MCF 10A (cell line): Measurements from ENCODE around the gene FAM168B. TPM values are rescaled to one million over a fixed set of nuclear protein-coding genes. Genes with fewer than 3 reads are reported as not detected.

Experiments used
- BruUV-seq: library from RNA; stranded (reverse); fragments of 400-500 nt; replicated peaks from 2 replicates; lab custom pipeline; 2021; lab: Mats Ljungman, UMichigan
- CTCF ChIA-PET: fragments of 300-600 bp; sonication (Branson Sonifier 250); formaldehyde crosslinking; extraction: SDS; loops from one replicate; lab custom pipeline; 2021; ENCODE audit warnings: antibody characterized with exemption, inconsistent platforms; lab: Yijun Ruan, JAX
- POLR2A ChIA-PET: fragments of 300-600, 350-650 bp; sonication (Branson Sonifier 250); formaldehyde crosslinking; extraction: SDS; loops from one replicate; lab custom pipeline; 2020; ENCODE audit warnings: antibody characterized with exemption, inconsistent platforms; lab: Yijun Ruan, JAX
- DNase-seq: peaks from one replicate; pipeline ENCODE4 v3.0.0-alpha.2; 2018; ENCODE audit not compliant: unreplicated experiment
- H3K27ac Mint-ChIP-seq: one replicate; pipeline ENCODE4 v1.8.0; 2022; ENCODE audit warnings: mild to moderate bottlenecking, low read depth, mixed read lengths; ENCODE audit not compliant: unreplicated experiment
- H3K27me3 Mint-ChIP-seq: one replicate; pipeline ENCODE4 v1.8.0; 2022; ENCODE audit warnings: mixed read lengths; ENCODE audit not compliant: insufficient read depth, unreplicated experiment
- H3K36me3 Mint-ChIP-seq: one replicate; pipeline ENCODE4 v1.8.0; 2022; ENCODE audit warnings: mild to moderate bottlenecking, moderate library complexity, mixed read lengths; ENCODE audit not compliant: insufficient read depth, unreplicated experiment
- H3K4me1 Mint-ChIP-seq: one replicate; pipeline ENCODE4 v1.8.0; 2022; ENCODE audit warnings: mixed read lengths; ENCODE audit not compliant: insufficient read depth, unreplicated experiment
- H3K4me3 Mint-ChIP-seq: one replicate; pipeline ENCODE4 v1.8.0; 2022; ENCODE audit warnings: mild to moderate bottlenecking, moderate library complexity, mixed read lengths; ENCODE audit not compliant: unreplicated experiment
- H3K9me3 Mint-ChIP-seq: one replicate; pipeline ENCODE4 v1.8.0; 2022; ENCODE audit warnings: mixed read lengths; ENCODE audit not compliant: unreplicated experiment
- intact Hi-C: fragments of 100-400 bp; cut with micrococcal nuclease; formaldehyde crosslinking; loops from 2 replicates; pipeline ENCODE4 v1.14.1; 2022
- total RNA-seq: library from RNA; stranded (reverse); gene quantifications from 2 replicates; pipeline ENCODE4 v1.2.3, GENCODE V29; 2022
- TF ChIP-seq, protein P1 (sequence below): fragments of 200-600 bp; IDR thresholded peaks from one replicate; pipeline ENCODE4 v1.8.0; 2022; ENCODE audit warnings: antibody characterized with exemption, mild to moderate bottlenecking; ENCODE audit not compliant: unreplicated experiment

The FAM168B gene
- total RNA-seq, 1 experiment from 2014 or later, result 159 TPM

GRCh38 chr2:131041402-131042147 is 51.7 kb downstream of the FAM168B start:
- Mint-ChIP-seq H3K27ac (no peak overlapping the region), H3K4me3 (no peak overlapping the region), H3K4me1 (no peaks in the 10 kb centered on the region), H3K36me3 (peaks cover 22% of the 10 kb centered on the region), H3K9me3 (no peaks in the 10 kb centered on the region), H3K27me3 (no peaks in the 10 kb centered on the region)
- ChIA-PET POLR2A (interaction anchor here (1.1 kb wide), 1 partner anchor 9 kb away, joined by 4 read pairs; no protein-coding TSS in a partner anchor), CTCF (interaction anchor here (0.5 to 1.1 kb wide), 2 partner anchors 22 to 243 kb away, joined by 3 to 4 read pairs; no protein-coding TSS in a partner anchor)
- TF ChIP-seq, protein P1, sequence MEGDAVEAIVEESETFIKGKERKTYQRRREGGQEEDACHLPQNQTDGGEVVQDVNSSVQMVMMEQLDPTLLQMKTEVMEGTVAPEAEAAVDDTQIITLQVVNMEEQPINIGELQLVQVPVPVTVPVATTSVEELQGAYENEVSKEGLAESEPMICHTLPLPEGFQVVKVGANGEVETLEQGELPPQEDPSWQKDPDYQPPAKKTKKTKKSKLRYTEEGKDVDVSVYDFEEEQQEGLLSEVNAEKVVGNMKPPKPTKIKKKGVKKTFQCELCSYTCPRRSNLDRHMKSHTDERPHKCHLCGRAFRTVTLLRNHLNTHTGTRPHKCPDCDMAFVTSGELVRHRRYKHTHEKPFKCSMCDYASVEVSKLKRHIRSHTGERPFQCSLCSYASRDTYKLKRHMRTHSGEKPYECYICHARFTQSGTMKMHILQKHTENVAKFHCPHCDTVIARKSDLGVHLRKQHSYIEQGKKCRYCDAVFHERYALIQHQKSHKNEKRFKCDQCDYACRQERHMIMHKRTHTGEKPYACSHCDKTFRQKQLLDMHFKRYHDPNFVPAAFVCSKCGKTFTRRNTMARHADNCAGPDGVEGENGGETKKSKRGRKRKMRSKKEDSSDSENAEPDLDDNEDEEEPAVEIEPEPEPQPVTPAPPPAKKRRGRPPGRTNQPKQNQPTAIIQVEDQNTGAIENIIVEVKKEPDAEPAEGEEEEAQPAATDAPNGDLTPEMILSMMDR, result no peak
- intact Hi-C loops, result no loop called here
- no peak for DNase-seq
- BruUV-seq, result no TSS peak

DNA sequence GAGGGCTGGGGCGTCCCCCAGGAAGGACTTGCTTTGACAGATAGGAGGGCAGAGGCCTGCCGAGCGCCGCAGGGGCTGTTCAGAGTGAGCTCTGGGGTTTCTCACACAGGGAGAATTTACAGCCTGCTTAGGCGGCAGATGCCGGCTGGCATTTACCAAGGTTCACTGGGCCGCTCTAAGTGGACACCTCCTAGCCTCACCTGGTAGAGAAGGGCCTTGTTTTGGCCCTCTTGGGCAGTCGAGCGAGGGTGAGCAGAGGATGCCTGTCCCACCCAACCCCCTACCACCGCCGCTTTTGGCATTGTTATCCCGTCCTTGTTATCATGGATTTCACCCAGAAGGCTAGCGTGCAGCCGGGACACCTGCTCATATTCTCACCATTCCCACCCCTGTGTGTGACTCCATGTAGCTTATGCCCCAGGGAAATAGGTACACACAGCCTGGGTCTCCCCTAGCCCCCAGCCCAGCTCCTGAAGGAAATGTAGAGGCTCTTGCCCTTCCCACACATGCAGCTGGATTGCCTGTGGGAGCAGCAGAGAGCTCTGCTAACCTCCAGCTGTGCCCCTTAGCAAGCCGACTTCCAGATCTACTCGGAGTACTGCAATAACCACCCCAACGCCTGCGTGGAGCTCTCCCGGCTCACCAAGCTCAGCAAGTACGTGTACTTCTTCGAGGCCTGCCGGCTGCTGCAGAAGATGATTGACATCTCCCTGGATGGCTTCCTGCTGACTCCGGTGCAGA is 52.4 kb downstream of the FAM168B start:
- CTCF ChIA-PET, result interaction anchor here (0.5 to 1.1 kb wide), 2 partner anchors 23 to 242 kb away, joined by 3 to 4 read pairs; no protein-coding TSS in a partner anchor

GRCh38 chr2:131039908-131040660 is 53.2 kb downstream of the FAM168B start:
- peaks cover 21% of the 10 kb centered on the region for H3K36me3 Mint-ChIP-seq
- TF ChIP-seq, protein P1, result no peak
- H3K27ac Mint-ChIP-seq, result no peak overlapping the region
- no peaks in the 10 kb centered on the region for H3K9me3 Mint-ChIP-seq
- no TSS peak for BruUV-seq
- DNase-seq, result no peak
- intact Hi-C loops, result no loop called here
- ChIA-PET CTCF (interaction anchor here (1.2 kb wide), 1 partner anchor 241 kb away, joined by 3 read pairs; no protein-coding TSS in a partner anchor), POLR2A (no interaction called here)
- no peaks in the 10 kb centered on the region for H3K4me1 Mint-ChIP-seq
- no peaks in the 10 kb centered on the region for H3K27me3 Mint-ChIP-seq
- H3K4me3 Mint-ChIP-seq, result no peak overlapping the region

More for the DNA sequence above, 52.4 kb downstream of the FAM168B start:
- no peaks in the 10 kb centered on the region for H3K9me3 Mint-ChIP-seq
- no peaks in the 10 kb centered on the region for H3K4me1 Mint-ChIP-seq
- no TSS peak for BruUV-seq
- H3K27me3 Mint-ChIP-seq, result no peaks in the 10 kb centered on the region
- peaks cover 22% of the 10 kb centered on the region for H3K36me3 Mint-ChIP-seq
- intact Hi-C loops, result no loop called here
- no peak for DNase-seq
- TF ChIP-seq, protein P1, result no peak
- POLR2A ChIA-PET, result interaction anchor here (1.1 kb wide), 1 partner anchor 8 kb away, joined by 4 read pairs; no protein-coding TSS in a partner anchor
- H3K27ac Mint-ChIP-seq, result no peak overlapping the region
- H3K4me3 Mint-ChIP-seq, result no peak overlapping the region
